HG03108 (cell line): ENCODE measurements around the gene MIOX.

ENCODE experiments used
- ATAC-seq: cut with Tn5 transposase; IDR thresholded peaks from one replicate; pipeline ENCODE4 v1.9.1; 2021; ENCODE audit warnings: moderate library complexity; ENCODE audit not compliant: unreplicated experiment

Gene MIOX

DNA sequence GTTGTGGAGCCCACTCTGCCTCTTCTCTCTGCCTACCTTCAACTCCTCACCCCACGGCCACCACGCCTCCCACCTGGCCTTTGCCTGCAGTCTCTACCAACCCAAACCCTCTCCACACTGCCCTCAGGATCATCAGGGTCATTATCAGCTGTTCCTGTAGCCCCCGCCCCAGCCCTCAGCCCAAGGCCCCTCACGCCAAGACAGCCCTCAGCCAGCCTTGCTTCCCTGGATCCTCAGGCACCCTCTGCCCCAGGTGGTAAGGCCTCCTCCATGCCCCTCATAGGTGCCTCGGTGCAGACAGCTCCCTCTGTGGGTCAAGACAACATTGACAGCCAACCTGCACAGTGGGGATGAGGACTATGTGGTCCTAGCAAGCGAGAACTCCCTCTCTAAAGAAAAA is 13.6 kb upstream of the MIOX start:
- ATAC-seq, result no peak

DNA sequence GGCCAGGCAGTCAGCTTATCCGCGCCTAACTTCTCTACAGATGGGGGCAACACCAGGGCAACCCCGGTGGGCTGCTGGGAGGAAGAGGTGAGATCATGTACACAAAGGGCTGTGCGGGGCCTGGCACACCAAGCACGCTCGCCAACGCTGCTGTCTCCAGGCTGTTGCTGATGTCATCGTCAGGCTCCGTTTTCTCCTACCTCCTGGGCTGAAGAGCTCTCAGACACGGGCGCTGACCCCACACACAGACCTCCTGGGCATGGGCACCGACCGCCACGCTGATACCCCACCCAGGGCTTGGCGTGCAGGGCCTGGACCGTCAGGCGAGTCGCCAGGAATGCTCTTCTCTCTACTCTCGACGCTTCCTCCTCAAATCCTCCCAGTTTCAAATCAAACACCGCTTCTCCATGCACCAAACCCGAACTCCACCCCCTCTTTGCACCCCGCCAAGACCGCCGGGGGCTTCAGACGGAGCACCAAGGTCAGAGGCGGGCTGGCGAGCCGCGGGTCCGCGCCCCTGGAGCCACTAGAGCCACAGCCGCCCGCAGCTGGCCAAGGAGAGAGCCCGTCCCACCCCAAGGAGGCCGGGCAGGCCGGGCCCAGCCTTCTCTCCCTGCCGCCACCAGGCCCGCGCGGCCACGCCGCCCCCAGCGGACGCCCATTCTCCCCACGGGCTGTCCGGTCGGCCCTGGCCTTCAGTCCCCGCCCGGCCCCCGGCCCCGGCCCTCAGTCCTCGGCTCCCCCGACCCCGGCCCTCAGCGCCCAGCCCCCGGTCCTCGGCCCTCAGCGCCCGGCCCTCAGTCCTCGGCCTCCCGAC is 12.6 kb upstream of the MIOX start:
- no peak for ATAC-seq

DNA sequence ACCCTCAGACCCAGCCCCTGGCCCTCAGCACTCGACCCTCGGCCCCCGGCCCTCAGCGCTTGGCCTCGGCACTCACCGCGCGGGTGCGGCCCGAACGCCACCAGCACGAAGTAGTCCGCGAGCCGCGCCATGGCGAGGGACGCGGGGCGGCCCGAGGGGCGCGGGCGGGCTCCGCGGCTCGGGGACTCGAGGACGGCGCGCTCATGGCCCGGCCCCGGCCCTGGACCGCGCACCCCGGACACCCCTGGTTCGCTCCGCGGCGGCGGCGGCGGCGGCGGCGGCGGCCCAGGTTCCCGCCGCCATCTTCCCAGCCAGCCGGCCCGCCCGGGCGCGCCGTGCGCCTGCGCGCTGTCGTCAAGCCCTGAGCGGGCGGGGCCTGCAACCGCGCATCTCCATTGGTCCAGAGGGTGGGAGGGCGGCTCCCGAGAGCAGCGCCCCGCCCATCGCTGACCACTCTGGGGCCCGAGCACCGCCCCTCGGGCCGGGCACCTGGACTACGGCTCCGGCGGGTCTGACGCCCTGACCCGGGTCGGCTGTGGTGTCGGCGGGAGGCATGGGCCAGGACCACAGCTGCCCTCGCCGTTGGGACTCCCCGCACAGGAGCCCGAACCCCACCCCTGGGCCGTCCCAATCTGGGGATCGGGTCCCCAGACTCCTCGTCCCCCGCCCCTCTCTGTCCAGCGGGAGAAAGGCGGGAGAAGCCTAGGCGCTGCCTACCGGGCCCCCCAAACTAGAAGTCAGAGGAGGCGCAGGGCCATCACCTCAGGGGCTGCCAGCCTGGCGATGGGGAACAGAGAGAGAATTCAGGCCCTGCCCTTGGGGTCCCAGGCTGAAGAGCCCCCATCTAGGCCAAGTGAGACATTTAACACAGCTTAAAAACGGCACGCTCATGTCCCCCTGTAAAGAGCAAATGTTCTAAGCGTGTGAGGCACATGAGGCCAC is 11.7 kb upstream of the MIOX start, which contains the start of gene SBF1:
SBF1 (minus strand) TSS at position 326 of the 942 bp plus-strand sequence; CDS start at position 131, 195 bp downstream.
- peak; percentile 78 for ATAC-seq

DNA sequence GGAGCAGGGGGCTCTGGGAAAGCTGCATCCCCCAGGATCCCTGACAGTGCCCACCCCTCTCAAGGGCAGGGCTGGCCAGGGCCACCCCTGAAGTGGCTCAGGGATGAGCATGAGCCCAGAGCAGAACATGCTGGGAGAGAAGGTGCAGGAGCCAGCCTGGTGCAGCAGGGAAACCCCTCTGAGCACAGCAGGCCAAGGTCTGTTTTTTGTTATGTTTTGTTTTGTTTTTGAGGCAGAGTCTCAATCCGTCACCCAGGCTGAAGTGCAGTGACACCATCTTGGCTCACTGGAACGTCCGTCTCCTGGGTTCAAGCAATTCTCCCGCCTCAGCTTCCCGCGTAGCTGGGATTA is 11.0 kb upstream of the MIOX start:
- ATAC-seq, result no peak

DNA sequence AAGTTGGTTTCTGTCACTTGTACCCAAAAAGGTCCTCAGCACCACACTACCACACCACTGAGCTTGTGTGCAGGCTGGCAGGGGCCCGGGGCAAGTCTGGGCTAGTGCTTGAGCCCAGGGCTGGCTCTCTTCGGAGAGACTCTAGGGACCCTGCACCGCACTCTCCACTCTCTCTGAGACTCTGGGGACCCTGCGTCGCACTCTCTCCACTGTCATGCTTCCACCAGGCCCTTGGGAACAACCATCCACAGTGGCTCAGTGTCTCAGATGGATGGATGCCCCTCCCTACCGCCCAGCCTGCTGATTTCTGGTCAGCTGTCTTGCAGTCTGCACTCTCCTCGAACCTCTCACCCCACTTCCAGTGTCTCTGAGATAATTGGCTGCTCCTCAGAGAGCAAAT is 9.8 kb upstream of the MIOX start:
- ATAC-seq, result no peak

DNA sequence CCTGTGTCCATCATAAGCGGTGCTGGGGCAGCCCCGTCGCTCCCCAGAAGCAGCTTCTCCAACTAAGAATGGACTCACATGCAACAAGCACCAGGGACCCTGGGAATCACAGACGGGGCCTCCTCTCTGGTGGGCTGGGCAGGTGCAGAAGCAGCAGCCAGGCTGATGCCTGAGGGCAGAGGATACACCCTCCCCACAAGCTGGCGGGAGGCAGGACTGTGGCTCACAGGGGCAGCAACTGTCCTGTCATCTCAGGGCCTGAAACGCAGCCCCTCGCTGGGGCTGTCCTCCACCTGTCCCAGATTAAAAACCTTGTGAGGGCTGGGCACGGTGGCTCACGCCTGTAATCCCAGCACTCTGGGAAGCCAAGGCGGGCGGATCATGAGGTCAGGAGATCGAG is 8.7 kb upstream of the MIOX start:
- ATAC-seq, result no peak

DNA sequence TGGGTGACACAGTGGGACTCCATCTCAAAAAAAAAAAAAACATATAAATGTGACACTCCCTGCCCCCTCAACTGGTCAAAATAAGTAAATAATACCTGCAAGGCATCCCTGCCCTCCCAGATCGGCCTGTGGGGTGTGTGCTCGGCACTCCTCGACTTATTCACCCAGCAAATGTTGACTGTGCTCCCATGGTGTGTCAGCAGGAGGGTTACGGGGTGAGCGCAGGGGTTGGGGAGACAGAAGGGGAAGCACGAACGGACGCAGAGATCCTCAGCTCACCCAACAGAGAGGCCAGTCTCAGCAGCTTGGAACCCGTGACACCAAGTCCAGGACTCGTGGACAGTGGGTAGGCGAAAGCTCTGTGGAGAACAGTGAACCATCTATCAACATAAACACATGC is 6.9 kb upstream of the MIOX start:
- no peak for ATAC-seq

DNA sequence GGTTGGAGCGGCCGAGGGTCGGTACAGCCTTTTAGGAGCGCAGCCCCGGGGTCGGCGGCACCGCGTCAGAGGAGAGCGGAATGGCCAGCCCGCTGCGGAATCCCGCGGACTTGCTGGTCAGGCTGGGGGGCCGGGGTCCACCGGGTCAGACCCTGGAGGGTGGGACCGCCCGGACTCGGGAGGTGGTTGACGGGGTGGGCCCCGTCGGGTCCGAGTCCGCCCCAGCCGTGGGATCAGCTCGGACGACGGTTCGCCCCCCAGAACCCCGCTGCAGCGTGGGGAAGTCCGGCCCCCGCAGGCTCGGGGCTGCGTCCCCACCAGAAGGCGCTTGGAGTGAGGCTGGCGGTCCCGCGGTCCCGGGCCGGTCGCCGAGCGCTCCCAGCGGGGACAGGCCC is 5.6 kb upstream of the MIOX start:
- ATAC-seq, result no peak

DNA sequence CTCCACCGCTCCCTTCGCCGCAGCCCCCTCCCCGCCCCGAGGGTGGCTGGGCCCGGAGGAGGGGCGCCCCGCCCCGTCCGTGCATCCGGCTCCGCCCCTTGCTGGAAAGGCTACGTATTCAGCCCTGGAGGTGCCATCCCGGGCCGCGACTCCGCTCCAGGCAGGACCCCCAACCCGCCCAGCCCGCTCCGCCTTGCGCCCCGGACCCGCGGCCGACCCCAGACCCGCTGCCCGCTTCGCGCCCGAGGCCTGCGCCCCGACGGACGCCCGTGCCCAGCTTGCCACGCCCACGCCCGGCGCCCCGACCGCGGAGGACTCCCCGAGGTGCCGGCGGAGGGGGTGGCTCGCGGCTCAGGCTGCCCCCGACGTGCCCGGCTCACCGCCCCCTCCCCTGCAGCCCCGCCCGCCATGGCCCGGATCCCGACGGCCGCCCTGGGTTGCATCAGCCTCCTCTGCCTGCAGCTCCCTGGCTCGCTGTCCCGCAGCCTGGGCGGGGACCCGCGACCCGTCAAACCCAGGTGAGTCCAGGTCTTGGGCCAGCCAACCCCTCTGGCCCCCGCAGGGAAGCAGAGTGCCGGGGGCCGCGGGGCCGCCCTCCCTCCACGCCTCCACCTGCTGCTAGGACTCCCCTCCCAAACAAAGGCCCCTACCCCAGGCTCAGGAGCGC is 5.1 kb upstream of the MIOX start, which contains the start of gene ADM2:
ADM2 (plus strand) TSS at position 104 of the 667 bp plus-strand sequence; CDS start at position 409, 305 bp downstream.
- no peak for ATAC-seq

DNA sequence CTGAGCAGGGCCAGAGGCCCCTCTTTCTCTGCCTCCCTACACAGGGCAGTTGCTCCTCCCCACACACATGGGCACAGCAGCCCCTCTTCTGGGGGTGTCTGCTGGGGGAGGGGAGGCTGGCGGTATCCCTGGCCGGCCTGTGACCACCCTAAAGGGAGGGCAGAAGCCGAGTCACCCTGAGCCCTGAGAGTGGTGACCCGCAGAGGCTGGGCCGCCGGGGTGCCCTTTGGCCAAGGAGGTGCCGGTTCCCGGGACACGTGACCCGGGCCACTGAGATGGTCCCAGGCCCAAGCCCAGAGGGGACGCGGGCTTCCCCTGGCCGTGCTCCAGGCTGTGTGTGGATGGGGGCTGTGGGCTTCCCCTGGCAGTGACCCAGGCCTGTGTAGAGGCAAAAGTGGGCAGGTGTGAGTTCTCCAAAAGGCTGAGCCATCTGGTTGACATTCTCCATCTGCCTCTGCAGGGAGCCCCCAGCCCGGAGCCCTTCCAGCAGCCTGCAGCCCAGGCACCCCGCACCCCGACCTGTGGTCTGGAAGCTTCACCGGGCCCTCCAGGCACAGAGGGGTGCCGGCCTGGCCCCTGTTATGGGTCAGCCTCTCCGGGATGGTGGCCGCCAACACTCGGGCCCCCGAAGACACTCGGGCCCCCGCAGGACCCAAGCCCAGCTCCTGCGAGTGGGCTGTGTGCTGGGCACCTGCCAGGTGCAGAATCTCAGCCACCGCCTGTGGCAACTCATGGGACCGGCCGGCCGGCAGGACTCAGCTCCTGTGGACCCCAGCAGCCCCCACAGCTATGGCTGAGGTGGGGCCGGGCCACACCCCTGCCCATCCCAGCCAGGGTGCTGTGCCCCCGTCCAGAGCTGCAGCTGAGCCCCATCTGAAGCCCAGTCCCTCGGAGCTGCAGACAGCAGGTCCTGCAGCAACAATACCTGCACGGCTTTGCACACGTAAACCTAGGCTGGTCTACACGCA is 4.3 kb upstream of the MIOX start:
- ATAC-seq, result no peak

DNA sequence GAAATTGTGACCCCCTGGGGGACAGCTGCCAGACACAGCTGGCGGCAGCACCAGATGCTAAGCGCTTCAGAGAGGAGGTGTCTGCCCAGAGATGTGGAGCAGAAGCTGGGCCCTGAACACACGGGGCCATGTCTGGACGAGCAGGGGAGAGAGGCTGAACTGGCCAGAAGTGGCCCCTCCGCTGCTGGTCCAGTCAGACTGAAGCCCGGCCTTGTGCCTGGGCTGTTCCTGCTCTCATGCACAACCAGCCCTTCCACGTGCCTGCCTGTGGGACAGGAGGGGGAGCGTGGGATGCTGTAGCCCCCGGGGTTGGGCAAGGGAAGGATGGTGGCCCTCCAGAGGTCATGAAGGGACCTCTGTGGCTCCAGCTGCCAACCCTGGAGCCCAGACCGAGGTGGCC is 3.6 kb upstream of the MIOX start:
- ATAC-seq, result no peak

DNA sequence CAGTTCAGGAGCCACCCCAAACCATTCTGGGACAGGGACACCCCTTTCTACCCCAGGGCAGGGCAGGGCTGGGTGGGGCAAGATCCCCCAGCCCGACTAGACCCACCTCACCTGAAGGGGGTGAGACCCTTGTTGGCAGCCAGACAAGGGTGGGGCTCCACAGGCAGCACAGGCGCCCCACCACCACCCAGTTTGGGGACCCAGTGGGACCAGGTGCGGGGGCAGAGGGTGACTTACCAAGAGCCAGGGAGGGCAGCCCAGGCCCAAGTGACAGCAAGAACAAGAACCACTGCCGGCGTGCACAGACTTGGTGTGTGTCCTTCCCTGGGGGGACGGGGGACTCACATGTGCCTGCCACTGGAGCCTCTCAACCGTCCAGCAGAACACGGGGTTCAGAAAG is 3.1 kb upstream of the MIOX start:
- no peak for ATAC-seq

DNA sequence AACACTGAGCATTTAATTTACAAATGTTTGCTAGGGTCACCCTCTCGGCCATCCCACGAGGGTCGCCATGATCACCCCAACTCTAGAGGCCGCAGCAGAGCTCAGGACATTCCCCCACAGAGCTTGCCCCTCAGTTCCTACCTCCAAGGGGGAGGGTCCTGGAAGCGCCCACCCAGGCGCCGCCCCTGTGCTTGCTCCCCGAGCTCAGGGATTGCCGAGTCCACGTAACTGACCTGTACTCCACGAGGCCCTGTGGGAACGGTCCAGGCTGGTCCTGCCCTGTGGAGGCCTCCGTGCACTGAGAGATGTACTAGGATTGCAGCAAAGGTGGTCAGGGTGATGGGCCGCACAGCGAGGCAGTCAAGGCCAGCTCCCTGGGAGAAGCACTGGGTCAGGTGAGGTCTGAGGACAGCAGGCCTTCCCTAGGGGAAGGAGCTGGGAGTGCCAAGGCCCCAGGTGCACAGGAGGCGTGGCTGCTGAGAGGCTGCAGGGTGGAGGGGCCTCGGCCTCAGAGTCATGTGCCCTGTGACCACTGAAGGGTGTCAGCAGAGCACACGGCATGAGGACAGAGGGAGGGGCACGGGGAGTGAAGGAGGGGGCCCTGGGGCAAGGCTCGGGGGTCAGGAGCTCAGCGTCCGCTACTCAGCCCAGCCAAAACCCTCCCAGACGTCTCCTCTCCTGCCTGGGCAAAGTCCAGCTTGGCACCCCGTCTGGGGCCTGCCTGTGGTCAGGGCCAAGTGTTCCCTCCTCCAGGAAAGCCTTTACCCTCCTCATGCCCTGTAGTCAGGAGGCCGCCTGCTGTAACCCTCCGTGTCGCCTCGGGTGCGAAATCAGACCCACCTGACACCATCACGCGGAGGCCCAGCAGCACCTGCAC is 2.4 kb upstream of the MIOX start:
- ATAC-seq, result no peak

DNA sequence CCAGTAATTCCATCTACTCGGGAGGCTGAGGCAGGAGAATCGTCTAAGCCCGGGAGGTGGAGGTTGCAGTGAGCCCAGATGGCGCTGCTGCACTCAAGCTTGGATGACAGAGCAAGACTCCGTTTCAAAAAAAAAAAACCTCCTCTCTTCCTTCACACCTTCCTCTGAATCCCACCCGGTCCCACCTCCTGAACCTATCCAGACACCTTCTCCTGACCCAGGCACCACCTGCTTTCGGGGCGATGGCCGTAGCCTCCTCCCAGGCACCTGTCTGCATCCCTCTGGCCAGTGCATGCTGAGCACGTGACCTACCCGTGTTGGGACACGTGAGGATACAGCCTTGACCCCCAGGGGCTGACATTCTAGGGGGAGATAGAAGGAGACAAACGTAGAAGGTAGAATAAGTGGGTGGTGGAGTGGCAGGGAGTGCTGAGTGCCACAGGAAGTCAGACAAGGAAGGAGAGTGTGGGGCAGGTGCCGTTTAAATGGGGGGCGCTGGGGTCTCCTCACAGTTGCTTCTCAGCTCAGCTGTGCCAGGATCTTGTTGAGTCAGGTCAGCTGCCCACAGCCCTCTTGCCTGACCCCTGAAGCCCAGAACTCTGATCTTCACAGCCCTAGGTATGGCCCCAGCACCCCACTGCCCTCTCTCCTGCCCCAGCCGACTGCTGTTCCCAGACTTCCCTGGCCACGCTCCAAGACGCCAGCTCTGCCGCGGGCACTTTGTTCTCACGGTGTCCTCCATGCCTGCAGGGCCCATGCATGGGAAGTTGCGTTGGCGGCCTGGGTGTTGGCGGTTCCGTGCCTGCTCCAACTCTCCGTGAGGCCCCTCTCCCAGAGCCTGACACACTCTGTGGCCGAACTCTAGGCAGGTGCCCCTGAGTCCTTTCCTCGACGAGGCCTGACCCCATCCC is 1.2 kb upstream of the MIOX start:
- no peak for ATAC-seq

DNA sequence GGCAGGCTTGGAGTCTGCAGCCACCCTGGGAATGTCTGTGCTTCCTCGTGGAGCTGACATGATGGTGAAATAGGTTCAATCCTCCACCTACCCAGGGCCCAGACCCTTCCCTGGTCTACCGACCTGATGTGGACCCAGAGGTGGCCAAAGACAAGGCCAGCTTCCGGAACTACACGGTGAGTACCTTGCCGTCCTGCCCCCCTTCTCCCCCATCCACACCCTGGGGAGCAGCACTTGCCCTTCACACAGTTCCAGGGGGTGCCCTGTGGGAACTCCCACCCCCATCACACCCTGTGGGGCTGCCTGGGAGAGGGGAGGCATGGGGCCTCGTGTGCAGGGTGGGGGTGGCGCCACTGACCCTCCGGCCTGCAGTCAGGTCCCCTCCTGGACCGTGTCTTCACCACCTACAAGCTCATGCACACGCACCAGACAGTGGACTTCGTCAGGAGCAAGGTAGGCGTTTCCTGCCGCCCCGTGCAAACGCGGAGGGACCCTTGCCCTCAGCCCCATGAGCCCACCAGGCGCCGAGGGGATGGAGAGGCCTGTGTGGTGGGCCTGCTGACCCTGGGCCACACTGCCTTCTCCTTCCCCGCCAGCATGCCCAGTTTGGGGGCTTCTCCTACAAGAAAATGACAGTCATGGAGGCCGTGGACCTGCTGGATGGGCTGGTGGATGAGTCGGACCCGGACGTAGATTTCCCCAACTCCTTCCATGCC is 789 bp downstream of the MIOX start:
- ATAC-seq, result no peak

DNA sequence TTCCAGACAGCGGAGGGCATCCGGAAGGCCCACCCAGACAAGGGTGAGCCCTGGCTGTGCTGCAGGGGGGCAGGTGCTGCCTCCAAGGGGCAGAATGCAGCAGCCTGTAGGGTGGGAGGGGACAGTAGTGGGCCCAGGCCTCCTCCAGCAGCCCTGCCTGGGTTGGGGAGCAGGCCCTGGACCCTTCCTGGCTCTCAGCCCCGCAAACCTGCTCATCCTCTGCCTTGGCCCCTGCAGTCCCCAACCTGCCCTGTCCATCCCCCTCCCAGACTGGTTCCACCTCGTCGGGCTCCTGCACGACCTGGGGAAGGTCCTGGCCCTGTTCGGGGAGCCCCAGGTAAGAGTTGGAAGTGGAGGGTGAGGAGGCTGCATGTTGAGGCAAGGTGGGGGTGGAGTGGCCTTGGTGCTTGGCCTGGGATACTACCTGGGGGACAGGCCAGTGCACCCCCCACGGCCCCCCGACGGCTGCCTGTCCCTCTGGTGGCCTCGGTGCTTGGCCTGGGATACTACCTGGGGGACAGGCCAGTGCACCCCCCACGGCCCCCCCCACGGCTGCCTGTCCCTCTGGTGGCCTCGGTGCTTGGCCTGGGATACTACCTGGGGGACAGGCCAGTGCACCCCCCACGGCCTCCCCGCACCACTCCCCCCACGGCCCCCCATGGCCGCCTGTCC is 1.5 kb downstream of the MIOX start:
- no peak for ATAC-seq

DNA sequence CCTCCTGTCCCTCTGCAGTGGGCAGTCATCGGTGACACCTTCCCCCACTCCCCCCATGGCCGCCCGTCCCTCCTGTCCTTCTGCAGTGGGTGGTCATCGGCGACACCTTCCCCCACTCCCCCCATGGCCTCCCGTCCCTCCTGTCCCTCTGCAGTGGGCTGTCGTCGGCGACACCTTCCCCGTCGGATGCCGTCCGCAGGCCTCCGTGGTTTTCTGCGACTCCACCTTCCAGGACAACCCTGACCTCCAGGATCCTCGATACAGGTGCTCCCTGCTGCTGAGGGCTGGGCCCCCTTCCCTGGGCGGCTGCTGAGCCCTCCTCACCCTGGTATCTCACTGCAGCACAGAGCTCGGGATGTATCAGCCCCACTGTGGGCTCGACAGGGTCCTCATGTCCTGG is 2.2 kb downstream of the MIOX start:
- no peak for ATAC-seq
